Osteoblast (primary cell): ENCODE data around the gene INPP5B. TPM values are rescaled to one million over a fixed set of nuclear protein-coding genes. Genes with fewer than 3 reads are reported as not detected.

ENCODE experiments used
- DNase-seq: peaks from one replicate; pipeline ENCODE4 v3.0.0; 2011; ENCODE audit warnings: low spot score, mixed read lengths; ENCODE audit not compliant: insufficient read length; ENCODE audit errors: missing footprints
- H2AFZ ChIP-seq: 2 replicates; pipeline ENCODE4 v1.6.0; 2011; ENCODE audit warnings: mild to moderate bottlenecking, low read length
- H3K27ac ChIP-seq: 2 replicates; pipeline ENCODE4 v1.5.1; 2011; ENCODE audit warnings: mild to moderate bottlenecking, low read depth, low read length, moderate library complexity
- H3K27me3 ChIP-seq: 2 replicates; pipeline ENCODE4 v1.6.0; 2012; ENCODE audit warnings: mild to moderate bottlenecking, control low read depth, inconsistent platforms, low read length, moderate library complexity; ENCODE audit not compliant: insufficient read depth
- H3K36me3 ChIP-seq: 2 replicates; pipeline ENCODE4 v1.5.1; 2011; ENCODE audit warnings: mild to moderate bottlenecking, low read length, control low read depth, moderate library complexity; ENCODE audit not compliant: insufficient read depth
- H3K4me1 ChIP-seq: 2 replicates; pipeline ENCODE4 v1.5.1; 2011; ENCODE audit warnings: mild to moderate bottlenecking, low read length, control low read depth, moderate library complexity; ENCODE audit not compliant: insufficient read depth
- H3K4me2 ChIP-seq: 2 replicates; pipeline ENCODE4 v1.6.0; 2011; ENCODE audit warnings: mild to moderate bottlenecking, low read length; ENCODE audit not compliant: insufficient read depth
- H3K4me3 ChIP-seq: fragments of 200-600 bp; sonication (generic); 3 replicates; pipeline ENCODE4 v1.5.1; 2012; ENCODE audit warnings: mild to moderate bottlenecking, low read length, inconsistent platforms; ENCODE audit not compliant: insufficient read depth
- H3K79me2 ChIP-seq: 2 replicates; pipeline ENCODE4 v1.6.0; 2012; ENCODE audit warnings: mild to moderate bottlenecking, low read length, control low read depth, inconsistent platforms; ENCODE audit not compliant: insufficient read depth
- H3K9me3 ChIP-seq: 2 replicates; pipeline ENCODE4 v1.5.1; 2011; ENCODE audit warnings: low read depth, low read length, control low read depth
- H4K20me1 ChIP-seq: 2 replicates; pipeline ENCODE4 v1.6.0; 2012; ENCODE audit warnings: mild to moderate bottlenecking, low read length, control low read depth; ENCODE audit not compliant: insufficient read depth
- CTCF ChIP-seq: IDR thresholded peaks from 2 replicates; pipeline ENCODE4 v1.5.1; 2011; ENCODE audit warnings: mild to moderate bottlenecking, low read depth, low read length, moderate library complexity; ENCODE audit errors: extremely low read depth
- total RNA-seq: library from RNA; depleted of rRNA; stranded (reverse); fragments of >200 nt; gene quantifications from 2 replicates; pipeline ENCODE4 v1.2.3, GENCODE V29; 2012

INPP5B gene
- total RNA-seq, 1 donor = 39.4 TPM

- TF ChIP-seq CTCF = no peak
- no peak overlapping the region for H2AFZ ChIP-seq
- H3K27ac ChIP-seq = no peak overlapping the region
- DNase-seq = no peak
- no peak overlapping the region for H3K4me3 ChIP-seq
- H3K4me1 ChIP-seq = no peaks in the 10 kb centered on the region
- H4K20me1 ChIP-seq = peaks cover 30% of the 10 kb centered on the region
- H3K79me2 ChIP-seq = peaks cover 96% of the 10 kb centered on the region
- H3K9me3 ChIP-seq = no peaks in the 10 kb centered on the region
- H3K4me2 ChIP-seq = no peak overlapping the region
- H3K27me3 ChIP-seq = no peaks in the 10 kb centered on the region
- H3K36me3 ChIP-seq = peaks cover 16% of the 10 kb centered on the region
Observed at GRCh38 chr1:37849480-37849879, 97.4 kb downstream of the INPP5B start.

GRCh38 chr1:37846647-37847339 lies 100.1 kb downstream of the INPP5B start:
- Histone ChIP-seq H3K9me3 (no peaks in the 10 kb centered on the region), H2AFZ (no peak overlapping the region), H3K4me3 (no peak overlapping the region), H3K4me2 (no peak overlapping the region), H3K4me1 (no peaks in the 10 kb centered on the region), H3K36me3 (peaks cover 11% of the 10 kb centered on the region), H4K20me1 (peaks cover 21% of the 10 kb centered on the region), H3K27ac (no peak overlapping the region), H3K79me2 (peaks cover 91% of the 10 kb centered on the region), H3K27me3 (no peaks in the 10 kb centered on the region)
- DNase-seq = no peak
- no peak for TF ChIP-seq CTCF

- Histone ChIP-seq H3K27me3 (no peaks in the 10 kb centered on the region), H3K9me3 (no peaks in the 10 kb centered on the region), H3K79me2 (peaks cover 90% of the 10 kb centered on the region), H2AFZ (no peak overlapping the region), H3K4me3 (no peak overlapping the region), H3K4me2 (no peak overlapping the region), H3K27ac (no peak overlapping the region), H3K36me3 (peaks cover 11% of the 10 kb centered on the region), H4K20me1 (peaks cover 21% of the 10 kb centered on the region), H3K4me1 (no peaks in the 10 kb centered on the region)
- TF ChIP-seq CTCF = no peak
- no peak for DNase-seq
Observed at GRCh38 chr1:37845786-37846185, 101.1 kb downstream of the INPP5B start.

GRCh38 chr1:37845049-37845646 lies 101.7 kb downstream of the INPP5B start:
- no peaks in the 10 kb centered on the region for H3K4me1 ChIP-seq
- H3K79me2 ChIP-seq = peaks cover 83% of the 10 kb centered on the region
- no peak for TF ChIP-seq CTCF
- DNase-seq = no peak
- H3K27me3 ChIP-seq = no peaks in the 10 kb centered on the region
- H3K4me2 ChIP-seq = no peak overlapping the region
- no peak overlapping the region for H3K4me3 ChIP-seq
- no peak overlapping the region for H3K27ac ChIP-seq
- no peaks in the 10 kb centered on the region for H3K9me3 ChIP-seq
- H2AFZ ChIP-seq = no peak overlapping the region
- H4K20me1 ChIP-seq = peaks cover 19% of the 10 kb centered on the region
- peaks cover 11% of the 10 kb centered on the region for H3K36me3 ChIP-seq
